Right lobe of liver (tissue), 6 donors: ENCODE measurements around the gene IL9. TPM values are rescaled to one million over a fixed set of nuclear protein-coding genes. Genes with fewer than 3 reads are reported as not detected.

Experiments used
- ATAC-seq, 4 donors: fragments of 200-7000 bp; cut with Tn5 transposase; one replicate each; pipeline ENCODE4 v1.9.1; 2020; ENCODE audit warnings: mild to moderate bottlenecking in 4 of 4, moderate library complexity in 4 of 4
- DNase-seq, 3 donors: peaks; one replicate each; pipeline ENCODE4 v3.0.0-alpha.2; 2020
- H3K27ac ChIP-seq, 3 donors: fragments of 200-600 bp; one replicate each; pipeline ENCODE4 v1.8.0; 2022
- H3K27me3 ChIP-seq, 2 donors: fragments of 200-600 bp; one replicate each; pipeline ENCODE4 v1.8.0; 2022
- H3K36me3 ChIP-seq, 4 donors: fragments of 200-600 bp; sonication (generic) in 1 of 4; one replicate each; pipeline versions ENCODE4 v1.5.1 to v1.8.0; 2017 to 2022; ENCODE audit warnings: control low read depth in 1 of 4
- H3K4me1 ChIP-seq, 4 donors: fragments of 200-600 bp; sonication (generic) in 1 of 4; one replicate each; pipeline versions ENCODE4 v1.5.1 to v1.8.0; 2017 to 2022; ENCODE audit warnings: control low read depth in 1 of 4
- H3K4me3 ChIP-seq, 3 donors: fragments of 200-600 bp; one replicate each; pipeline ENCODE4 v1.8.0; 2022
- H3K9me3 ChIP-seq, 4 donors: fragments of 200-600 bp; sonication (generic) in 1 of 4; one replicate each; pipeline versions ENCODE4 v1.5.1 to v1.8.0; 2017 to 2022; ENCODE audit warnings: control low read depth in 1 of 4
- POLR2A ChIP-seq: fragments of 450-650 bp; IDR thresholded peaks from one replicate; pipeline ENCODE4 v1.6.1; 2017; ENCODE audit warnings: antibody characterized with exemption, mild to moderate bottlenecking
- WGBS: methylation state at CpG from one replicate; pipeline ENCODE4 v1.1.6; 2018; ENCODE audit warnings: low coverage, low lambda C conversion rate; ENCODE audit not compliant: insufficient coverage; ENCODE audit errors: missing lambda C conversion rate; 5-methylcytosine and 5-hydroxymethylcytosine counted together
- intact Hi-C, 2 donors: fragments of 100-400 bp; cut with DNase I; formaldehyde crosslinking; loops; one replicate each; pipeline versions ENCODE4 v1.11.2 to v1.14.1; 2022
- total RNA-seq, 6 experiments: library from RNA; depleted of rRNA in 2 of 6; stranded (reverse); fragments of >200 nt in 2 of 6; fragmentation: NEBNext Ultra II Directional in 3 of 6; extraction: Animal tissue kit (Norgen Biotek cat#: 25700) in 3 of 6; gene quantifications; one replicate each; pipeline versions ENCODE4 v1.1.0 to v1.2.4, GENCODE V29; 2016 to 2023
- TF ChIP-seq, protein P1 (sequence below), 4 donors: fragments of 200-600 bp in 3 of 4; fragments of 450-650 bp in 1 of 4; IDR thresholded peaks; one replicate each; pipeline versions ENCODE4 v1.5.1 to v1.8.0; 2016 to 2022; ENCODE audit warnings: antibody characterized with exemption in 4 of 4, mild to moderate bottlenecking in 2 of 4
- donor health status: DM: no; HTN: yes; CAD: no.
- donor health status: DM: no; HTN: no; CAD: no.
- donor health status: DM: no; HTN: no; CAD: no.
- donor health status: DM: no; HTN: yes; CAD: no.
- donor health status: DM: no; HTN: yes; CAD: no.

IL9 gene
- total RNA-seq, 6 experiments from 2014 or later, result not detected

DNA sequence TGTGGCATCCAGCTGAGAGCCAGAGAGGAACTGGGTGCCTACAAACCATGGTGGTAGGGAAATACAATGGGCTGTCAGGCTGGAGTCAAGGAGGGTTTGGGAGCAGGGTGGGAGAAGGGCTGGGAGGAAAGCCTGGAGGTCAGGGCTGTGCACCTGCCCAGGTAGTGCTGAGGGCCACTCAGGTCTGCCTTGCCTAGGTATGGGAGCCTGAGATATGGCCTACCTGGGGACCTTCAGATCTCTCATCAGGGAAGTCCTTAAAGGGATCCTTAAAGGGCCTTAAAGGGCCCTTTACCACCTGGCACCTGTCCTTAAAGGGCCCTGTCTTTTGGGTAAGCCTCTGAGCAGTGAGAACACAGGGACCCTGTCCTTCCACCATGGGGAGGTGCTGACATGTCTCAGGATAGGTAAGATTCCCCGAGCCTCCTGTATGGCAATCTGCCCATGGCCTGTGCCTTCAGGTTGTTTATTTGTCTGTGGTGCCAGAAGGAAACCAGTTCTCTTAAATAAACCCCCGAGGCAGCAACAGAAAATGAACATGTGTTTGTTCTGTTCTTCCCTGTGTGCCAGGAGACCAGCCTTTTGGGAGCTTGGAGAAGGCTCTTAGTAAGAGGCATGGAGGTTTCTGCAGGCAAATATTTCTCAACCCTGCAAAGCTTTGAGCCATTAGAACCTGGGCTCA lies 37.9 kb downstream of the IL9 start:
- no peaks in the 10 kb centered on the region for H3K27me3 ChIP-seq
- TF ChIP-seq, protein P1, sequence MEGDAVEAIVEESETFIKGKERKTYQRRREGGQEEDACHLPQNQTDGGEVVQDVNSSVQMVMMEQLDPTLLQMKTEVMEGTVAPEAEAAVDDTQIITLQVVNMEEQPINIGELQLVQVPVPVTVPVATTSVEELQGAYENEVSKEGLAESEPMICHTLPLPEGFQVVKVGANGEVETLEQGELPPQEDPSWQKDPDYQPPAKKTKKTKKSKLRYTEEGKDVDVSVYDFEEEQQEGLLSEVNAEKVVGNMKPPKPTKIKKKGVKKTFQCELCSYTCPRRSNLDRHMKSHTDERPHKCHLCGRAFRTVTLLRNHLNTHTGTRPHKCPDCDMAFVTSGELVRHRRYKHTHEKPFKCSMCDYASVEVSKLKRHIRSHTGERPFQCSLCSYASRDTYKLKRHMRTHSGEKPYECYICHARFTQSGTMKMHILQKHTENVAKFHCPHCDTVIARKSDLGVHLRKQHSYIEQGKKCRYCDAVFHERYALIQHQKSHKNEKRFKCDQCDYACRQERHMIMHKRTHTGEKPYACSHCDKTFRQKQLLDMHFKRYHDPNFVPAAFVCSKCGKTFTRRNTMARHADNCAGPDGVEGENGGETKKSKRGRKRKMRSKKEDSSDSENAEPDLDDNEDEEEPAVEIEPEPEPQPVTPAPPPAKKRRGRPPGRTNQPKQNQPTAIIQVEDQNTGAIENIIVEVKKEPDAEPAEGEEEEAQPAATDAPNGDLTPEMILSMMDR (IDR thresholded peaks at IDR 0.05), result no peak
- TF ChIP-seq POLR2A, result no peak
- H3K36me3 ChIP-seq, result no peaks in the 10 kb centered on the region
- intact Hi-C loops, result no loop called here
- H3K4me3 ChIP-seq, result no peak overlapping the region
- DNase-seq, result no peak
- H3K4me1 ChIP-seq, result no peaks in the 10 kb centered on the region
- H3K9me3 ChIP-seq, result no peaks in the 10 kb centered on the region
- no peak for ATAC-seq
- H3K27ac ChIP-seq, result no peak overlapping the region
- WGBS, result 33% methylated on average over 1 of the region's 2 CpGs

DNA sequence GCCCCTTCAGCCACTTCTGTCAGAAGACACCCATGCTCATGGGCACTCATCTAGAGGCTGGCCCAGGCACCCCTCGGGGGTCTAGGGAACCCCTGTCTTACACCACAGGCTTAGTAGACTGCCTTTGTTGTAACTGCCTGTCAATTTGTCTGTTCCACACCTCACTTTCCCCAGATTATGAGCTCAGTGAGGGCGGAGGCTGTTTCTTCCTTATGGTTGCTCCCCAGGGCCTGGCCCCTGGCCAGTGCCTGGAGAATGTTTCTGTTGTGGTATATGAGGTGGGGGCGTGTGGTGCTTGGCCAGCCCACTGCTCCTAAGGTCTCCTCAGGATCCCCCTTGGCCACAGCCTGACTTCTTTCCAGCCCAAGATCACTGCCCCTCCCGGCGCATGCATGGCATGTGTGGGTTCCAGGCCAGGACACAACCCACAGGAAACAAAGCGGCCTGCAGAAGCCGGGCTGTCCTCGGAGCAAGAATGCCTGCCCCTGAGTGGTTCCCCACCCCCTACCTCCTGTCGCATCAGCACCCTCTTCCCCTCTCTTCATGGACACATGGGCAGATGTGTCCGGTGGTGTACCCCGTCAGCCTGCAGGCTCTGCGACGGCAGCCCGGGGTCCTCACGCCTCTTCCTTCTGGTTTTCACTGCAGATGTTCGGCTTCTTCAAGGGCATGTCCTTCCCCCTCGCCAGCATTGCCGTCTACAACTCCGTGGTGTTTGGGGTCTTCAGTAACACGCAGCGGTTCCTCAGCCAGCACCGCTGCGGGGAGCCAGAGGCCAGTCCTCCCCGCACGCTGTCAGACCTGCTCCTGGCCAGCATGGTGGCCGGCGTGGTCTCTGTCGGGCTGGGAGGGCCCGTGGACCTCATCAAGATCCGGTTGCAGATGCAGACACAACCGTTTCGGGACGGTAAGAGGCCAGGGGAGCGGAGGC lies 43.5 kb downstream of the IL9 start:
- no peak for DNase-seq
- Histone ChIP-seq H3K27ac (no peak overlapping the region), H3K27me3 (no peaks in the 10 kb centered on the region), H3K9me3 (no peaks in the 10 kb centered on the region), H3K4me3 (no peak overlapping the region), H3K36me3 (no peaks in the 10 kb centered on the region), H3K4me1 (no peaks in the 10 kb centered on the region)
- WGBS, result 50% methylated on average over 1 of the region's 34 CpGs
- TF ChIP-seq, protein P1 (IDR thresholded peaks at IDR 0.05), result no peak
- TF ChIP-seq POLR2A, result no peak
- intact Hi-C loops, result no loop called here
- ATAC-seq, result no peak

DNA sequence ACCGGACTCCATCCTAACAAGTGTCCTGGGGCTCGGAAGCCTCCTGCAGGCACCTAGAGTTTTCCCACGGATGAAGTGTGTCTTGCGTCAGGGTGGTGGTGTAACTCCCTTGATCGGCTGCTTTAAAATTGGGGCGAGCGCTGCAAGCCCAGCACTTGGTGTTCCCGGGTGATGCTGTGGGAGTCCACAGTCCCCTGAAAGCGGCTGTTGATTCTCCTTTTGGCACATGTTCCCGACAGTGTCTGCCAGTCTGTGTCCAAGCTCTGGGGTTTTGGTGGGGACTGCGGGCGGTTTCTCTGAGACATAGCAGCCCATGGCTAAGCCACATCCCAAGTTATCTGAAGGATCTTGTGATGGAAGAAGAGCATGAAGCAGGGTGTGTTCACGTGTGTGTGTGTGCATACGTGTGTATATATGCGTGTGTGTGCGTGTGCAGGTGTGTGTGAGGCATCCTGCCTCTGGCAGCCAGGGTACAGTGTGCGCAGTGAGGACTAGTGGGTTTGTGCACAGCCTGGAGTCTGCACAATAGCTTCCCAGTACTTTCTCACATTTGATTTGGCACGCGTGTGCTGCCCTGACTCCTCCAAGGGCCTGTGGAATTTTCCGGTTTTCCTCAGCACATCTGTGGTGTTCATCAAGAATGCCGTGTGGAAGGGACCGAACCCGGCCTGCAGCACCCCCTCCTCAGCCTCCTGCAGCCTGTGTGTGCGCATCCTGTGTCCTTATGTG lies 44.3 kb downstream of the IL9 start:
- DNase-seq, result no peak

DNA sequence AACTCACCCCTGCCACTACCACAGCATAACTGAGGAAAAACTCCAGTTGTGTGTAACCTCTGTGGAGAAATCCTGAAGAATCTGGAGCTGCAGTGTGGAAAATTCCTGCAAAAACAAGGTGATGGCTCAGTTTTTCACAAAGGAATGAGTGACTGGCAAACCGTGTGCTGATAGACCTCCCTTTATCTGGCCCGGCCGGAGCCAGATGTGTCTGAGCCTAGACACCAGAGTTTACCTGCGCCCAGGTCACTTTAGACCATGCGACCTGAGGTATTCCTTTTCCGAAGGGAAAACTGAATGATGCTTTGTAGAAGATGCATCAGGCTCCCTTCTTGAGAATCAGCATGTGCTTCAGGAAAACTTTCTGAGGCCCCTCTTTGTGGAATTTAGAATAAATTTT lies 45.0 kb downstream of the IL9 start:
- H3K9me3 ChIP-seq, result no peaks in the 10 kb centered on the region
- no peak for DNase-seq
- intact Hi-C loops, result no loop called here
- no peak for TF ChIP-seq POLR2A
- H3K36me3 ChIP-seq, result no peaks in the 10 kb centered on the region
- no peak overlapping the region for H3K27ac ChIP-seq
- H3K4me3 ChIP-seq, result no peak overlapping the region
- no peaks in the 10 kb centered on the region for H3K27me3 ChIP-seq
- no peaks in the 10 kb centered on the region for H3K4me1 ChIP-seq
- ATAC-seq, result no peak
- 77% methylated on average over 5 of the region's 6 CpGs for WGBS

More for the DNA sequence above, 44.3 kb downstream of the IL9 start:
- ATAC-seq, result no peak
- Histone ChIP-seq H3K27me3 (no peaks in the 10 kb centered on the region), H3K36me3 (no peaks in the 10 kb centered on the region), H3K27ac (no peak overlapping the region), H3K9me3 (no peaks in the 10 kb centered on the region), H3K4me3 (no peak overlapping the region), H3K4me1 (no peaks in the 10 kb centered on the region)
- TF ChIP-seq POLR2A, result no peak
- TF ChIP-seq, protein P1 (IDR thresholded peaks at IDR 0.05), result no peak
- intact Hi-C loops, result no loop called here
- 40% methylated on average over 3 of the region's 24 CpGs for WGBS
